CD4-positive, alpha-beta memory T cell (primary cell): ENCODE data around the gene CFAP53. TPM values are rescaled to one million over a fixed set of nuclear protein-coding genes. Genes with fewer than 3 reads are reported as not detected.

Experiments used
- CTCF ChIA-PET: fragments of 350-600 bp; sonication (Branson Sonifier 250); formaldehyde crosslinking; loops from one replicate; lab custom pipeline; 2021; ENCODE audit warnings: inconsistent platforms; ENCODE audit not compliant: partially characterized antibody; lab: Charles Lee
- POLR2A ChIA-PET: fragments of 350-600 bp; sonication (Branson Sonifier 250); formaldehyde crosslinking; loops from one replicate; lab custom pipeline; 2021; ENCODE audit not compliant: partially characterized antibody; lab: Charles Lee
- DNase-seq, 5 donors: peaks; one replicate each; pipeline versions ENCODE4 v3.0.0 to v3.0.0-alpha.2; 2020 to 2022; ENCODE audit warnings: mixed read lengths in 1 of 5
- H3K27ac ChIP-seq: one replicate; pipeline ENCODE4 v1.7.0; 2013; ENCODE audit warnings: low read depth, low read length
- H3K27me3 ChIP-seq: 2 replicates; pipeline ENCODE4 v1.7.0; 2013; ENCODE audit warnings: mild to moderate bottlenecking, low read length, moderate library complexity; ENCODE audit not compliant: insufficient read depth
- H3K36me3 ChIP-seq: 2 replicates; pipeline ENCODE4 v1.7.0; 2013; ENCODE audit warnings: mild to moderate bottlenecking, low read length, moderate library complexity; ENCODE audit not compliant: insufficient read depth
- H3K4me1 ChIP-seq: 2 replicates; pipeline ENCODE4 v1.7.0; 2013; ENCODE audit warnings: mild to moderate bottlenecking, low read length, moderate library complexity; ENCODE audit not compliant: insufficient read depth
- H3K4me3 ChIP-seq, 2 donors: one replicate each; pipeline ENCODE4 v1.7.0; 2013; ENCODE audit warnings: low read length in 2 of 2, mild to moderate bottlenecking in 1 of 2
- H3K9me3 ChIP-seq, 2 donors: one replicate each; pipeline ENCODE4 v1.7.0; 2013; ENCODE audit warnings: low read length in 2 of 2, control low read depth in 1 of 2; ENCODE audit not compliant: control insufficient read depth in 1 of 2
- H3K27ac Mint-ChIP-seq, 7 donors: one replicate each; pipeline ENCODE4 v1.8.0; 2020 to 2021; ENCODE audit warnings: mixed read lengths in 7 of 7, mild to moderate bottlenecking in 6 of 7, inconsistent platforms in 3 of 7, moderate library complexity in 3 of 7
- H3K27me3 Mint-ChIP-seq, 2 donors: one replicate each; pipeline ENCODE4 v1.8.0; 2020 to 2021; ENCODE audit warnings: mixed read lengths in 2 of 2
- H3K36me3 Mint-ChIP-seq, 2 donors: one replicate each; pipeline ENCODE4 v1.8.0; 2020 to 2021; ENCODE audit warnings: mixed read lengths in 2 of 2, inconsistent platforms in 1 of 2, mild to moderate bottlenecking in 1 of 2
- H3K4me1 Mint-ChIP-seq, 4 donors: one replicate each; pipeline ENCODE4 v1.8.0; 2020 to 2021; ENCODE audit warnings: mixed read lengths in 4 of 4, mild to moderate bottlenecking in 1 of 4
- H3K4me3 Mint-ChIP-seq, 8 donors: one replicate each; pipeline ENCODE4 v1.8.0; 2020 to 2021; ENCODE audit warnings: mixed read lengths in 8 of 8, mild to moderate bottlenecking in 7 of 8, moderate library complexity in 6 of 8, inconsistent platforms in 3 of 8
- H3K9me3 Mint-ChIP-seq, 8 donors: one replicate each; pipeline ENCODE4 v1.8.0; 2020 to 2021; ENCODE audit warnings: mixed read lengths in 8 of 8, mild to moderate bottlenecking in 5 of 8, inconsistent platforms in 3 of 8, moderate library complexity in 1 of 8
- intact Hi-C: fragments of 100-400 bp; cut with micrococcal nuclease; formaldehyde crosslinking; loops from one replicate; pipeline ENCODE4 v1.15.1; 2023
- polyA plus RNA-seq, 2 donors: library from polyadenylated mRNA; unstranded; fragments of 300-500 nt; fragmentation: Illumina TruSeq; gene quantifications; one replicate each; pipeline ENCODE4 v1.2.3, GENCODE V29; 2021
- total RNA-seq, 2 experiments: library from RNA; stranded (reverse); gene quantifications; one replicate each; pipeline ENCODE4 v1.2.3, GENCODE V29; 2021

CFAP53 gene
- total and polyA plus RNA-seq, 4 experiments from 2014 or later: 0.10 to 1.6 (median 0.76) TPM

DNA sequence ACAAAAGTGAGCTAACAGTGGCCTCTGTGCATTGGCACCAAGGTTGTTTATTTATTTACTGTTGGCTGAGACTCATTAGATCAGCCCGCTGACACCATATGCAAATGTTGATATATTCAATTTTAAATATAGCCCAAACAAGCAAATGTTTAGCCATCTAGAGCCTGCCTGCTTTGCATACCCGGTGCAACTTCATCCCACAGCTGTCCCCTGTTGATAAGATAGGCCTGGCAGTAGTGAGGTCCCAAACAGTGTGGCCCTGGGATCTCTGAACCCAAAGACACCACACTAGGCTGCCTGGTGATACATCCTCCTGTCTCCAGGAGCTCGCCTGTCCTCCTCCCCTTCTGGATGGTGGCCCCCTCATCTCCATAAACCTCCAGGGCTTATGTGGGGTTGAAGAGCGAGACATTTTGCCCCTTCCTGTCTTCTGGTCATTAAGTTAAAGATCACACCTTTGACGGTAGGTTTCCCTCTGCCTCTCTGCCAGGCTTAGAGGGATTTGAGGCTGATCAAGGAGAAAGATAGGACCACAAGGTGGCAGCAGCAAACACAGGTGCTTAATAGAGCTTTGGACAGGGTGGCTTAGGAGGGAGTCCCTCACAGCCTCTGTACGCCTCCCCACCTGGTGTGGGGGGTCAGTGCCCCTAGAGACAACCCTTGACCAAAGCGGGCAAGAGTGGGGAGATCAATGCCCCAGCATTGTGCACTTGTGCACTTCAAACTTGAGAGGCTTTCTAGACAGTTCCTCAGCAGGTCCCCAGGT is 47.7 kb downstream of the CFAP53 start:
- Mint-ChIP-seq H3K27ac (no peak overlapping the region), H3K27me3 (peaks cover 31 to 32% of the 10 kb centered on the region in 2 donors), H3K36me3 (peaks cover 4 to 10% of the 10 kb centered on the region in 2 donors), H3K4me3 (no peak overlapping the region), H3K4me1 (no peaks in the 10 kb centered on the region), H3K9me3 (peaks cover 0 to 23% (median 18%) of the 10 kb centered on the region in 8 donors)
- CTCF ChIA-PET: interaction anchor here (1.0 to 5.0 kb wide), 8 partner anchors 10 to 211 kb away, joined by 3 to 163 read pairs (median 6); no protein-coding TSS in a partner anchor
- H3K9me3 ChIP-seq: no peaks in the 10 kb centered on the region
- no peak overlapping the region for H3K27ac ChIP-seq
- no peak overlapping the region for H3K4me3 ChIP-seq
- H3K36me3 ChIP-seq: no peaks in the 10 kb centered on the region
- no peaks in the 10 kb centered on the region for H3K4me1 ChIP-seq
- no peaks in the 10 kb centered on the region for H3K27me3 ChIP-seq
- intact Hi-C loops: no loop called here
- POLR2A ChIA-PET: interaction anchor here (1.1 kb wide), 1 partner anchor 138 kb away, joined by 4 read pairs; no protein-coding TSS in a partner anchor
- peak in 4 of 5 donors; percentile 13 to 33 (median 21) for DNase-seq

GRCh38 chr18:50209311-50209710 is 57.0 kb downstream of the CFAP53 start:
- H3K9me3 Mint-ChIP-seq: no peaks in the 10 kb centered on the region
- peaks cover 31 to 35% of the 10 kb centered on the region in 2 donors for H3K27me3 Mint-ChIP-seq
- intact Hi-C loops: no loop called here
- ChIA-PET CTCF (interaction anchor here (0.6 to 3.3 kb wide), 4 partner anchors 9 to 147 kb away, joined by 3 to 16 read pairs (median 10); no protein-coding TSS in a partner anchor), POLR2A (no interaction called here)
- no peak overlapping the region for H3K27ac Mint-ChIP-seq
- no peak overlapping the region for H3K4me3 Mint-ChIP-seq
- no peaks in the 10 kb centered on the region for H3K9me3 ChIP-seq
- no peak overlapping the region for H3K27ac ChIP-seq
- no peaks in the 10 kb centered on the region for H3K36me3 Mint-ChIP-seq
- H3K27me3 ChIP-seq: peaks cover 4% of the 10 kb centered on the region
- no peak for DNase-seq
- H3K4me3 ChIP-seq: no peak overlapping the region
- H3K4me1 ChIP-seq: no peaks in the 10 kb centered on the region
- H3K36me3 ChIP-seq: no peaks in the 10 kb centered on the region
- peaks cover 2 to 3% (median 3%) of the 10 kb centered on the region in 4 donors for H3K4me1 Mint-ChIP-seq

DNA sequence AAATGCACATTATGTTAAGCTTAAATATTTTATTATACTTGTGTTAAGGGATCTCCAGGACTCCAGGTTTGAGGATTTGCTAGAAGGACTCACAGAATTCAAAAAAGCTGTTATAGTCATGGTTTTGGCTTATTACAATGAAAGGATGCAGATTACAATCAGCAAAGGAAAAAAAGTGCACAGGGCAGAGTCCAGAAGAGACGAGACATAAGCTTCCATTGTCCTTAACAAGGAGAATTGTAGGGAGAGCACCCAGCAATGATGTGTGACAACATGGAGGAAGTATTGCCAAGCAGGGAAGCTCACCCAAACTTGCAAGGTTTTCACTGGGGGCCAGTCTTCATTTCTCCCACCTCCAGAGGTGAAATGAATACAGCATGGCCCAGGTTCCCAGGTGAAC is 58.6 kb downstream of the CFAP53 start:
- no peak for DNase-seq
- Histone ChIP-seq H3K27me3 (peaks cover 9% of the 10 kb centered on the region), H3K27ac (no peak overlapping the region), H3K36me3 (no peaks in the 10 kb centered on the region), H3K4me3 (no peak overlapping the region), H3K4me1 (no peaks in the 10 kb centered on the region), H3K9me3 (no peaks in the 10 kb centered on the region)
- no peak overlapping the region for H3K27ac Mint-ChIP-seq
- H3K4me3 Mint-ChIP-seq: no peak overlapping the region
- intact Hi-C loops: no loop called here
- no peaks in the 10 kb centered on the region for H3K9me3 Mint-ChIP-seq
- CTCF ChIA-PET: interaction anchor here (2.5 to 3.3 kb wide), 2 partner anchors 11 to 149 kb away, joined by 12 to 16 read pairs; no protein-coding TSS in a partner anchor
- peaks cover 2 to 10% (median 8%) of the 10 kb centered on the region in 4 donors for H3K4me1 Mint-ChIP-seq
- POLR2A ChIA-PET: no interaction called here
- peaks cover 35 to 36% of the 10 kb centered on the region in 2 donors for H3K27me3 Mint-ChIP-seq
- no peaks in the 10 kb centered on the region for H3K36me3 Mint-ChIP-seq

- no peaks in the 10 kb centered on the region for H3K36me3 Mint-ChIP-seq
- H3K27me3 Mint-ChIP-seq: peaks cover 33 to 42% of the 10 kb centered on the region in 2 donors
- Histone ChIP-seq H3K27ac (no peak overlapping the region), H3K4me3 (no peak overlapping the region), H3K27me3 (peaks cover 9% of the 10 kb centered on the region), H3K4me1 (no peaks in the 10 kb centered on the region), H3K9me3 (no peaks in the 10 kb centered on the region), H3K36me3 (no peaks in the 10 kb centered on the region)
- H3K4me3 Mint-ChIP-seq: peak overlapping the region in 5 of 8 donors; percentile 51 to 64 (median 55)
- no peak for DNase-seq
- intact Hi-C loops: loop anchor here (1.0 kb wide), 1 partner anchor 153 kb away; no protein-coding TSS in a partner anchor
- H3K4me1 Mint-ChIP-seq: peaks cover 2 to 10% (median 8%) of the 10 kb centered on the region in 4 donors
- H3K27ac Mint-ChIP-seq: peak overlapping the region in 1 of 7 donors; percentile 55
- H3K9me3 Mint-ChIP-seq: peaks cover 0 to 15% (median 9%) of the 10 kb centered on the region in 8 donors
- CTCF ChIA-PET: interaction anchor here (0.8 to 2.4 kb wide), 4 partner anchors 15 to 353 kb away, joined by 3 to 10 read pairs (median 4); no protein-coding TSS in a partner anchor
- POLR2A ChIA-PET: no interaction called here
These were observed 62.3 kb downstream of the CFAP53 start for GRCh38 chr18:50203801-50204604.

GRCh38 chr18:50201476-50202018 is 64.7 kb downstream of the CFAP53 start:
- H3K9me3 ChIP-seq: no peaks in the 10 kb centered on the region
- intact Hi-C loops: no loop called here
- peaks cover 13% of the 10 kb centered on the region for H3K27me3 ChIP-seq
- H3K36me3 ChIP-seq: no peaks in the 10 kb centered on the region
- Mint-ChIP-seq H3K9me3 (peaks cover 0 to 15% (median 9%) of the 10 kb centered on the region in 8 donors), H3K4me3 (no peak overlapping the region), H3K36me3 (no peaks in the 10 kb centered on the region), H3K27me3 (peaks cover 47% of the 10 kb centered on the region in 2 donors), H3K27ac (no peak overlapping the region), H3K4me1 (peaks cover 2 to 10% (median 8%) of the 10 kb centered on the region in 4 donors)
- H3K27ac ChIP-seq: no peak overlapping the region
- H3K4me1 ChIP-seq: no peaks in the 10 kb centered on the region
- ChIA-PET CTCF (interaction anchor here (1.2 to 1.7 kb wide), 2 partner anchors 17 to 156 kb away, joined by 3 to 4 read pairs; no protein-coding TSS in a partner anchor), POLR2A (no interaction called here)
- DNase-seq: no peak
- H3K4me3 ChIP-seq: no peak overlapping the region

- Mint-ChIP-seq H3K27me3 (peaks cover 48 to 50% of the 10 kb centered on the region in 2 donors), H3K27ac (no peak overlapping the region), H3K4me1 (peaks cover 5 to 18% (median 9%) of the 10 kb centered on the region in 4 donors), H3K9me3 (peaks cover 0 to 15% (median 10%) of the 10 kb centered on the region in 8 donors), H3K4me3 (no peak overlapping the region), H3K36me3 (no peaks in the 10 kb centered on the region)
- Histone ChIP-seq H3K36me3 (no peaks in the 10 kb centered on the region), H3K27me3 (peaks cover 20% of the 10 kb centered on the region), H3K4me3 (no peak overlapping the region), H3K4me1 (peaks cover 5% of the 10 kb centered on the region), H3K27ac (no peak overlapping the region), H3K9me3 (no peaks in the 10 kb centered on the region)
- CTCF ChIA-PET: interaction anchor here (1.1 kb wide), 1 partner anchor 9 kb away, joined by 3 read pairs; no protein-coding TSS in a partner anchor
- DNase-seq: no peak
- POLR2A ChIA-PET: no interaction called here
- intact Hi-C loops: loop anchor here (5.0 kb wide), 1 partner anchor 688 kb away; no protein-coding TSS in a partner anchor
These were observed 66.4 kb downstream of the CFAP53 start for GRCh38 chr18:50199921-50200320.
